Caki2 (cell line): ENCODE data around the gene ALK. TPM values are rescaled to one million over a fixed set of nuclear protein-coding genes. Genes with fewer than 3 reads are reported as not detected.

Experiments used
- DNase-seq: peaks from one replicate; pipeline ENCODE4 v3.0.0-alpha.2; 2015; ENCODE audit warnings: low read depth
- in situ Hi-C: cut with HindIII; loops from 2 replicates; pipeline ENCODE4 v1.10.0; 2016; ENCODE audit warnings: low sequenced_read_pairs, low pct_unique_long_range_greater_than_20kb, mixed read lengths
- total RNA-seq: library from RNA; depleted of rRNA; stranded (reverse); fragments of >200 nt; shearing (Covaris generic); gene quantifications from 2 replicates; pipeline ENCODE4 v1.2.3, GENCODE V29; 2014; ENCODE audit warnings: low replicate concordance

ALK gene
- total RNA-seq, 1 experiment from 2014 or later = not detected

DNA sequence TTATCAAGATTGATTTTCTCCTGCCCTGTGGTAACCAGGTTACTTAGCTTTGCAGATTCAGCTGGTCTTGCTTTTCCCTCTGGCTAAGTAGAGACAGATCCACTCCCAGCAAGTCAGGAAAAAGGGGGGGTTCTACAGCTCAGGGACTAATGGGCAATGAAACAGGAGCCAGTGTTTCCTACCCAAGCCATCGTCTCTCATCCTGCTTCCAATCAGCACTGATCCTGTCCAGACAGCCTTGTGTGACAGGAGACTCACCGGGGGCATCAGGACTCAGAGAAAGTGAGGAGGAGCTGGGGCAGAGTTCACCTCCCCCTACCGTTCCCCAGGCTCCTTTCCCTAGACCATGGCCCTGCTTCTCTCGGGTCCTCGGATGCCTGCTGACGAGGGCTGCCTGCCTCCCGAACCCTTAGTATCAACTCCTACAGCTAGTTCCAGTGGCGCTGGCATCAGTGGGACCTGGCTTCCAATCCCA, 307.6 kb downstream of the ALK start:
- in situ Hi-C loops = no loop called here
- DNase-seq = no peak

DNA sequence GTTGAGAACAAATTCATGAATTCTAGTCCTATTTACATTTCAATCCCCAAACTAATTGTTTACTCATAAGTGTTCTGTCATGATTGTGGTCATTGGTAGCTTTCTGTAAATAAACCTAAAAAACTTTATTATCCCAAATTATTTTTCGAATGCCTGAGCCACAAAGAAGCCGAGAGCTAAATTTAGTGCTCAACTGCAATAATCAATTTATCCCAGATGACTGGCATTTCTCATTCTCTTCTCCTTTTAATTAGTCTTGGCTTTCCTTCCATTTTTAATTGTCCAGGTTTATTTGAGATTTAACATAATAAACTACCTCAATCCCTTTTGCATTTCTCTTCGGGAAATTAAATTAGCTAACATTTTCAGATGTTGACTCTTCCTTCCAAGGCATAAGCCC, 308.3 kb downstream of the ALK start:
- no peak for DNase-seq
- in situ Hi-C loops = no loop called here

DNA sequence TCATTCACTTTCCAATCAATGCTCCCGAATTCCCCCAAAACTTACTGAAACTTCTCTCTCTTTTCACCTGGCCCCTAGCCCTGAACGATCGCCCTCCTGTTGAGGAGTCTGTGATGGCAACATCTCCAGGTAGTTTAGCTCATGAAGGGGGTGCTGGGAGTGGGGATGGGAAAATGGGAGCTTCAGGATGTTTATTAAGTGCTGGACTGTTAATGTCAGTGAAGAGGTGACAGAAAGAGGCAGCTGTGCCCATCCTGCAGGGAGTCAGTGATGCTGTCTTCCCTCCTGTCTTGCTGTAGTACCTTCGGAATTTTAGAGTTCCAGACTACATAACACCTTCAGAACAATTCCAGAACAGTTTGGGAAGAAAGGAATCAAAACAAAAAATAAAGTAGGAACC, 308.8 kb downstream of the ALK start:
- DNase-seq = no peak
- in situ Hi-C loops = no loop called here

- DNase-seq = no peak
Observed at GRCh38 chr2:29611850-29612249, 309.5 kb downstream of the ALK start.

GRCh38 chr2:29611261-29611660, 310.1 kb downstream of the ALK start:
- in situ Hi-C loops = no loop called here
- DNase-seq = no peak

More at GRCh38 chr2:29611850-29612249, 309.5 kb downstream of the ALK start:
- in situ Hi-C loops = no loop called here

GRCh38 chr2:29610569-29610968, 310.8 kb downstream of the ALK start:
- in situ Hi-C loops = no loop called here
- no peak for DNase-seq

GRCh38 chr2:29607038-29607420, 314.4 kb downstream of the ALK start:
- in situ Hi-C loops = no loop called here
- no peak for DNase-seq

- in situ Hi-C loops = no loop called here
- DNase-seq = no peak
Observed at GRCh38 chr2:29606104-29607037, 315.0 kb downstream of the ALK start.

DNA sequence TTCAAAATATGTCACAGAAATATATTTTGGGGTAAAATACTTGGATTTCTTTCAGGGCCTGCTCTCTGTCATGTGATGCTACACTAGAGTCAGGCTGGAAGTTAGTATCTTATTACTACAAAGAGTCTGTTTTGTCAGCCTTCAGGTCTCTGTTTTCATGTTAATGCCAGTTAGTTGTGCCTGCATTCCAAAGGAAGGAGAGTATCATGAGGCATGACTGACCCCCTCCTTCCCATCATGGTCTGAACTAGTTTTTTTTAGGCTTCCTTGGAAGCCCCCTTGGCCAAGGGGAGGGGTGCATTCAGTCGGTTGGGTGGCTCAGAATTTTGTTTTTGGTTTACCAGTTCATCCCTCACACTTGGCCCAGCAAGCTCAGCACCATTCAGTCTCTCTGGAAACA, 318.0 kb downstream of the ALK start:
- DNase-seq = no peak
- in situ Hi-C loops = no loop called here

GRCh38 chr2:29601872-29602271, 319.5 kb downstream of the ALK start:
- in situ Hi-C loops = no loop called here
- no peak for DNase-seq

DNA sequence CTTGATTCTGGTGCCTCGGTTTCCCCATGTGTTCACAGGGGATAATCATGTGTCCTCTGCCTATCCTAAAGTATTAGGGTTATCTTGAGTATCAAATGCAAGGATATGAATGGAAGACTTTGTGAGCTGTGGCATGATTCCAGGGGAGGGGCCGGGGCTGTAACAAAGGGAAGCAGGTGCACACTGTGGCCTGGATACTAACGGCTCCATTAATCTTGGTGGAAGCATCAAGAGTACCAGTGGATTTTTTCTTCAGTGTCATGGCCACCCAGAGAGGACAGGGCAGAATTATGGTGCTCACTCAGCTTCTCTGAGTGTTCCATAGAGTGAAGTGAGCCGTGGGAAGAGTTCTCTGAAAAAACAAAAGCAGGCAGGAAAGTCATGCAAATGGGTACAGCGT, 320.1 kb downstream of the ALK start:
- in situ Hi-C loops = no loop called here
- no peak for DNase-seq

DNA sequence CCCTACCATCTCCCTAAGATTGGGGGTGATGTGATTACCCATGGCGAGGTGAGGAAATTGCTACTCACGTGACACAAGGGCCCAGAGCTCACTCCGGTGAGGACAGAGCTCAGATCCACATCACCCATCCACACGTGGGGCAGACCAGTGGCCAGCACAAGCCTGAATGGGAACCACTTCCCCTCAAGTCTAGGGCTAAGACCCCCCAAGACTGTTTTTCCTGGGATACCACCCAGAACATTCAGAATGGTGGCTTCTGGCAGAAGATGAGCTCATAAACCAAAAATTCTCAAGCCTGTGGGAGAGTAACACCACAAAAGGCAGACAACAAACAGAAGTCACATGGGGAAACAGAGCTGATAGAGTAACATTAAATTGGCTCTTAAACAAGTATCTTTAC, 321.4 kb downstream of the ALK start:
- no peak for DNase-seq
- in situ Hi-C loops = no loop called here

DNA sequence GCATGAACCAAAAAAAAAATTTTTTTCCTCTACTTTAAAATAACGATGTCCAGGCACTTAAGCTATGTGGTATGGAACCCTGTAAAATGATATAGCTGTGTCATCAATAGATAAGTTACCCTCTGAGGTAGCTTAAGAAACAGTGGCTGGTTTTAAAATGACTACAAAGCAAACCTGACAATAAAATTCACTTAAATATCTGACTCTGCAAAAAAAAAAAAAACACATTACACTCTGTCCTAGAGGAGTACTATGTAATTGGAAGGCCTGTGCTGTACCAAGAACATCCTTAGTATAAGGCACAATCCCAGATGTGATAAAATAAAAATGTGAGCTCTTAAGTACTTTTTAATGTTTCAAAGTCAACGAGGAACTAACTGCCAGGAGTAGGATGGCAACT, 322.4 kb downstream of the ALK start:
- in situ Hi-C loops = no loop called here
- DNase-seq = no peak

DNA sequence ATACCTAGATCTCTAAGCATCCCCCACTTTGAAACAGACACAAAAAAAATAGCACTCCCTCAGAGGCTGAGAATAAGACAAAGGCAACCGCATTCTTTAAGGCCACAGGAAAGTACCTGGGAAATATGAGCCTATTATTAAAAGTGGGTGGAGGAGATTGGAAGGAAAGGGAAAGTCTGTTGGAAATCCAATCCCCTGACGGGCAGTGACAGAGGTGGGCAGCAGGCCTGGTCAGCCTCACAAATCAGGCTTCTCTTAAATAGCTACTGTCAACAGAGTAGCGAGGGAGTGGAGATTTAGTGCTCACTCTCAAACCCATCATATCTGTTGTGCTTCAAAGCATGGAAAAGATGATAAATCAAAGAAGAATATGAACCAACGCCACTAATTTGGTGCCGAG, 324.4 kb downstream of the ALK start:
- in situ Hi-C loops = no loop called here
- DNase-seq = no peak

- in situ Hi-C loops = no loop called here
- DNase-seq = no peak
Observed at GRCh38 chr2:29596584-29596983, 324.8 kb downstream of the ALK start.

DNA sequence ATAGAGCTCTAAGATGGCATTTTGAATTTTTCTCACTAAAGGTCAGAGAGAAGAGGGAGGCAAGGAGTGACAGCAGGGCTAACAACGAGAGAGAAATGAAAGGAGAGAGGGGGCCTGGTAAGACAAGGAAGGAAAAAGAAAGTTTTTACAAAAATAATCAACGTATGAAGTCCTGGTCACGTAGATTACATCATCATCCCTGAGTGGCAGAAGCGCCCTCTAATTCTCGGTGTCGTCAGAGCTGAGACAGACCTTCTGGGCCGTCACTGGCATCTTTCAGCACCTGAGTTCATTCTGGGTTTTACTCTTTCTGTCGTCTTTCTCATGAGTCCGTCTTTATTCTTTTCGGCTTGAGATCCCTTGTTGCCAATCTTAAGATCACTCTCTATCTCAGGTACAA, 329.8 kb downstream of the ALK start:
- in situ Hi-C loops = no loop called here
- no peak for DNase-seq

- no peak for DNase-seq
- in situ Hi-C loops = no loop called here
Observed at GRCh38 chr2:29590211-29590610, 331.2 kb downstream of the ALK start.

DNA sequence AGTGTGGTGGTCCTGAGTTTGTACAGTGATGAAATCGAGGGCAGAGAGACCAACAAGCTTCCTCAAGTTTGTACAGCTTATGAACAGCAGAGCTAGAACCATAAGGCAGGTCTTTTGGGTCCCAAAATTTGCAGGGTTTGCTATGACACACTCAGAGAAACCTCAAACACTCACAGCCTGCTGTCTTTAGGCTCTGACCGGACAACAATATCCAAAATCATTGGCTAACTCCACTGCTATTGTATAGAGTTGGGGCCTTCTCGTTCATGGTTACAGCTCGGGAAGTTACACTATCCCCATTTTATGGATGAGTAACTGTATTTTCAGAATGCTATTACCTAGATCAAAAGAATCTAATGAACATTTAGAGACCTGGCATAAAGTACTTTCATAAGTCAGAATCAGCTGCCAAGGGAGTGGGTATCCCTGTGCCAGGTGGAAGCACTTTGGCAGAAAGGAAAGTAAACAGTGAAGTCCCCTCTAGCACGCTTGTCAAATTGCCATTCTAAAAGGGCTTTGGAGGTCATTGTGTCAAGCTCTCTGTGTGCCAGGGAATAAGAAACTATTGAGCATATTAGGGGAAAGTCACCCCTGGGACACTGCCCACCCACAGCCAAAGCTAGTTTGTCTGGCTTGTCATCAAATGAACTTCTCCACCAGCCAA, 331.8 kb downstream of the ALK start:
- DNase-seq = no peak
- in situ Hi-C loops = no loop called here

DNA sequence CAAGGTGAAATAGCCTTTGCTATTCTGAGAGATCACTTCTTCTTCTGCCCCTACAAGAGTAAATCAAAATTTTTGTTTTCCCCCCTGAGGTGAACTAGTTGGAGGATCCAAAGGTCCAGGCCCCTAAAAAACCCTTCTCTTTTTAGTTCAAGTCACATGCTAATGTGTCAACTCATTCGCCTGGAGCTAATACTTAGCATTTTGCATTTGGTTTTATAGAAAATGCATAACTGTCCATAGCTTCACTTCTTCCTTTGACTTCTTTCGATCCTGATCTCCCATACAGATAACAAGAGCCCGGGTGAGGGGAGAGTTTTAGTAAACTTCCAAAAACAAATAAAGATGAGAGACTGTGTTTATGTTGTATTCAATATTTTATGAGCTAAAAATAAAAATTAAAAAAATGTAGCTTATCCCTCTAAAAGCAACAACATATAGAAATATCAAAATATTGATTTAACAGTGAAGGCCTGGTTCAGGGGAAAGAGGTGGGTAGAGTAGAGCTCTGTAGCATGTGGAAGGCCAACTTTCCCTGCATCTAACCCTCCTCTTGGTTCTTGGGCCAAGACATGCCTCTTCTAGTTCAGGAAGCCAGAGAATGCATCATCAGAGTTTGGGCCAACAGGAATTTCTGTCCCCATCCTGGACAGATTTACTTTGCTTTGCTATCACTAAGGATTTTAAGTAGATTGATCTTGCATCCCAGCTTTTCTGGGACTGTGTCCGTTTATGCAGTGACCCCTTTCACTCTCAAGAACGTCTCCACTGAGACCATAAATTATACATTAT, 333.8 kb downstream of the ALK start:
- DNase-seq = no peak
- in situ Hi-C loops = no loop called here
